Epithelial cell of prostate (primary cell): ENCODE results near the gene PTPRK.

Source experiments
- DNase-seq: peaks from one replicate; pipeline ENCODE4 v3.0.0-alpha.2; 2011; ENCODE audit warnings: low read depth, low spot score
- H3K27ac ChIP-seq: fragments of 450-650 bp; 2 replicates; pipeline ENCODE4 v1.5.1; 2017; ENCODE audit warnings: mild to moderate bottlenecking

Gene PTPRK

GRCh38 chr6:128406453-128406852, 113.9 kb downstream of the PTPRK start:
- no peak for DNase-seq
- no peak overlapping the region for H3K27ac ChIP-seq

GRCh38 chr6:128403618-128404444, 116.6 kb downstream of the PTPRK start:
- no peak for DNase-seq
- H3K27ac ChIP-seq: peak overlapping the region; percentile 28

GRCh38 chr6:128400875-128401274, 119.5 kb downstream of the PTPRK start:
- DNase-seq: no peak
- no peak overlapping the region for H3K27ac ChIP-seq

GRCh38 chr6:128397996-128398395, 122.4 kb downstream of the PTPRK start:
- H3K27ac ChIP-seq: no peak overlapping the region
- DNase-seq: no peak

GRCh38 chr6:128395596-128395995, 124.8 kb downstream of the PTPRK start:
- no peak overlapping the region for H3K27ac ChIP-seq
- DNase-seq: no peak

GRCh38 chr6:128395188-128395587, 125.2 kb downstream of the PTPRK start:
- H3K27ac ChIP-seq: no peak overlapping the region
- DNase-seq: no peak

- DNase-seq: no peak
- no peak overlapping the region for H3K27ac ChIP-seq
These were observed 126.2 kb downstream of the PTPRK start for GRCh38 chr6:128394167-128394566.

- DNase-seq: no peak
- no peak overlapping the region for H3K27ac ChIP-seq
These were observed 130.4 kb downstream of the PTPRK start for GRCh38 chr6:128389820-128390534.

- DNase-seq: no peak
- no peak overlapping the region for H3K27ac ChIP-seq
These were observed 132.0 kb downstream of the PTPRK start for GRCh38 chr6:128388380-128388779.

- no peak overlapping the region for H3K27ac ChIP-seq
- no peak for DNase-seq
These were observed 139.5 kb downstream of the PTPRK start for GRCh38 chr6:128380891-128381290.

GRCh38 chr6:128379577-128379976, 140.8 kb downstream of the PTPRK start:
- no peak for DNase-seq
- no peak overlapping the region for H3K27ac ChIP-seq

- no peak overlapping the region for H3K27ac ChIP-seq
- no peak for DNase-seq
These were observed 143.4 kb downstream of the PTPRK start for GRCh38 chr6:128376952-128377503.

- no peak for DNase-seq
- H3K27ac ChIP-seq: no peak overlapping the region
These were observed 149.3 kb downstream of the PTPRK start for GRCh38 chr6:128371136-128371535.

- DNase-seq: no peak
- no peak overlapping the region for H3K27ac ChIP-seq
These were observed 150.3 kb downstream of the PTPRK start for GRCh38 chr6:128370072-128370471.

GRCh38 chr6:128368213-128368944, 152.0 kb downstream of the PTPRK start:
- peak overlapping the region; percentile 29 for H3K27ac ChIP-seq
- peak; percentile 10 for DNase-seq

- H3K27ac ChIP-seq: no peak overlapping the region
- no peak for DNase-seq
These were observed 153.0 kb downstream of the PTPRK start for GRCh38 chr6:128367437-128367836.

- no peak for DNase-seq
These were observed 154.8 kb downstream of the PTPRK start for GRCh38 chr6:128365520-128366160.

GRCh38 chr6:128364766-128365519, 155.5 kb downstream of the PTPRK start:
- no peak overlapping the region for H3K27ac ChIP-seq
- DNase-seq: no peak

More at GRCh38 chr6:128365520-128366160, 154.8 kb downstream of the PTPRK start:
- no peak overlapping the region for H3K27ac ChIP-seq

GRCh38 chr6:128363020-128363813, 157.2 kb downstream of the PTPRK start:
- H3K27ac ChIP-seq: no peak overlapping the region
- no peak for DNase-seq
